Posterior cingulate gyrus (tissue), 11 donors: ENCODE results near the gene TPCN2.
A peak's percentile ranks its signal among the peaks of the same experiment; 100 is the strongest.

Source experiments
- DNase-seq, 10 donors: peaks; one replicate each; pipeline versions ENCODE4 v3.0.0 to v3.0.0-alpha.2; 2020 to 2021; ENCODE audit warnings: mixed read lengths in 3 of 10
- intact Hi-C: fragments of 100-400 bp; cut with DNase I; formaldehyde crosslinking; loops from one replicate; pipeline ENCODE4 v1.15.1; 2023

Gene TPCN2

DNA sequence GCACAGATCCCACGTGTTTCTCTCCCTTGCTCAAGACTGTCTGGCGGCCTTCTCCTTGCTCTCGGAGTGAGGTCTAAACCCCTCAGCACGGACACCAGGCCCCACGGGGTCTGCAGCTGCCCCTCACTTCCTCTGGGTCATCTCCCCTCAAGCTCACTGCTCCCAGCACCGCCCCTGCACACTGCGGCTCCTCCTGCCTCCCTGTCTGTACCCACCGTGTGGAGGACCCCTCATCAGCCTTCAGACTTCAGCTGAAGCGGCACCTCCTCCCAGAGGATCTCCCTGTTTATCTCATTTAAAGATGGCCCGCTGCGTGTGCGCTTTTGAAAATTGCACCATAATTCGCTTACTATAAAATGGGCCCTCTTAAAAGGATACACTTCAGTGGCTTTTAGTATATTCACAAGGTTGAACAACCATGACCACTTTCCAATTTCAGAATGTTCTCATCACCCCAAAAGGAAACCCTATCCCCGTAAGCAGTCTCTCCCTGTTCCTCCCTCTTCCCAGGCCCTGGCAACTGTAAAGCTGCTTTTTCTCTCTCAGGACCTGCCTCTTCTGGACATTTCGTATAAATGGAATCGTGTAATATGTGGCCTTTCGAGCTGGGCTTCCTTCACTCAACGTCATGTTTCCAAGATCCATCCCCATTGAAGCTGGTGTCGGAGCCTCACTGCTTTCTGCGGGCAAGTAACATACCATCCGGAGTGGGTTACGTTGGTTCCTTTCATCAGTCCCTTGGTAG, 14.4 kb upstream of the TPCN2 start:
- peak in 1 of 10 donors; percentile 55 for DNase-seq
- intact Hi-C loops, result no loop called here

DNA sequence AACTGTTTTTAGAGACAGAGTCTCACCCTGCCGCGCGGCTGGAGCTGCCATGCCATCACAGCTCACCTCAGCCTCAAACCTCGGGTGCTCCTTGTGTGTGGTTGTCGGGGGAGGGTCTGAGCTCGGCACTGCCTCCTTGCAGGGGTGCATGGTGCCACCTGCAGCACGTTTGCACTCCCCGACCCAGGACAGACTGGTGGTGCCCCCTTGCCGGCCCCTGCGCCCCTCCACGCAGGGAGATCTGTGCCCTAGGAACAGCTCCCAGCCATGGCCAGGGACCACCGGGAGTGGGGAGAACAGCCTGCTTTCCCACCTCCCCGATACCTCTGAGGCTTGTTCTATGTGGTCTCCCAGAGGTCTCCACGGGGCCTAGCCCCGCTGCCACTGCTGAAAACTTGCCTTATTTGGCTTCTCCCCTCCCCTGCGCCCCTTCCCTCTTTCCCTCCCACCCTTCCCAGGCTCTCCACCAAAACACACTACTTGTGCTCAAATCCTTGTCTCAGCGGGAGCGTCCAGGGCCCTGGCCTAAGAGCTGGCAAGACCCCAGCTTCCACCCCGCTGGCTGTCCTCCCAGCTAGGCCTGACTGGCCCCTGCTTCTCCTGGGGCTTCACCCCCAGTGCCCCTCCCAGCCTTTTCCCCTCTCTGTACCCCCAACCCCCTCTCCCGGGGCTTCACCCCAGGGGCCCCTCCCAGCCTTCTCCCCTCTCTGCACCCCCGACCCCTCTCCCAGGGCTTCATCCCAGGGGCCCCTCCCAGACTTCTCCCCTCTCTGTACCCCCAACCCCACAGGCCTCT, 13.4 kb upstream of the TPCN2 start:
- peak in 1 of 10 donors; percentile 70 for DNase-seq
- intact Hi-C loops, result no loop called here

DNA sequence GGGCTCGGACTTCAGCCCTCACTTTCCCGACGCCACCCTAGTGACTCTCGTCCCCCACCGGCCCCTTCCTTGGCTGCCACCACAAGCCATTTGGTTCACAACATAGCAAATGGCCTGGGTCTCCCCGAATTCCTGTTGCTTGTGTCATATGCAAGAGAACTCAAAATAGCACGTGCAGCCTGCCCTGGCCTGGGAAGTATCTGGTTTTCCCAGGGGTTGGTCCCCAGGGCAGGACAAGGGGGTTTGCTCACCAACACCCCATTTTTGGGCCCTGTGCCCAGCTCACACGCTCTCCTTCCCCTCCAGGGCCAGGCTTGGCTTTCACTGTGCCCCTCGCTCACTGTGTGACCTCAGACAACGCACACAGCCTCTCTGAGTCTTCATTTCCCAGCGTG, 12.8 kb upstream of the TPCN2 start:
- intact Hi-C loops, result no loop called here
- DNase-seq, result peak in 1 of 10 donors; percentile 67

DNA sequence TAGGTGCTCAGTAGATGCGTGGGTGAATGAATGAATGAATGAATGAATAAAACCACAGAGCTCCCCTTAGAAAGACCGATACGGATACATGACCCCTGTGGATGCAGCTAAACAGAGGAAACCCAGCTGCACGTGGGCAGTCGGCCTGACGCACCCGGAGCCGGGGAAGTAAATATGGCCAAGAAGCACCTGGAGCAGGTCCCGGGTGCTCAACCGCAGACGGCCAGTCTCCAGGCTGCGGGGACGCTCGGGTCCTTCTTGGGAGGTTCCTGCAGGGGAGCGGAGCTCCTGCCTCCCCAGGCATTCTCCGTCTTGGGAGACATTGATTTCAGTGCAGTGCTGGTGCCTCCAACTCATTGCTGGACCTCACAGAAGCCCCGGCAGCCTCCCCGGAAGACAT, 11.7 kb upstream of the TPCN2 start:
- intact Hi-C loops, result no loop called here
- DNase-seq, result no peak

DNA sequence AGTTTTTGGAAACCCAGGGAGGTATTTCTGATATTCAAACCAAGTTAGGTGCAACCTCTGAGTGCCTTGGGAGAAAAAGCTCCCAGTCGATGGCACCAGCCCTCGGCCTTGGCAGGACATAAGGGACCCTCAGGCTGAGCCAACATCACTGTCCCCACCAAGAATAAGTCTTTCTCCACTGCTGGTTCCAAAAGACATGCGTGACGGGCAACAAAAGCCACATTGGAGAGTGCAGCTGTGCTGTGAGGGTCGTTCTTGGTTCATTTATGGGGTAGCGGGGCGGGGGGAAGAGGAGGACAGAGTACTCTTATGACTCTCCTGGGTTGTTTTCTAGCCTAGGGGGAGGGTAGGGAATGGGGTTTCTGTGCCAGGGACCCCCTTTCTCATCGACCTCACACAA, 11.2 kb upstream of the TPCN2 start:
- intact Hi-C loops, result no loop called here
- DNase-seq, result peak in 1 of 10 donors; percentile 51

DNA sequence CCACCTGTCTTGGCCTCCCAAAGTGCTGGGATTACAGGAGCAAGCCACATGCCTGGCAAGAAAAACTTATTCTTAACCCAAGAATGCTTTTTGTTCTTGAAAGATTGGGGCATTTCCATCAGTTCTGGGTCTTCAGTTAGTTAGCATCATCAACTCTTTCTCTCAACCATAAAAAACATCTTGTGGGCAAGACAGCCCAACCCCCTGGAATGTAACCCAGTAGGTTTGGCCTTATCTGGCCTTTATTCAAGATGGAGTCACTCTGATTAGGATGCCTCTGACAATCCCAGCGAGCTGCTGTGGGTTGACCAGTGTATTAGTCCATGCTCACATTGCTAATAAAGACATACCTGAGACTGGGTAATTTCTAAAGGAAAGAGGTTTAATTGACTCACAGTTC, 9.2 kb upstream of the TPCN2 start:
- no peak for DNase-seq
- intact Hi-C loops, result no loop called here

DNA sequence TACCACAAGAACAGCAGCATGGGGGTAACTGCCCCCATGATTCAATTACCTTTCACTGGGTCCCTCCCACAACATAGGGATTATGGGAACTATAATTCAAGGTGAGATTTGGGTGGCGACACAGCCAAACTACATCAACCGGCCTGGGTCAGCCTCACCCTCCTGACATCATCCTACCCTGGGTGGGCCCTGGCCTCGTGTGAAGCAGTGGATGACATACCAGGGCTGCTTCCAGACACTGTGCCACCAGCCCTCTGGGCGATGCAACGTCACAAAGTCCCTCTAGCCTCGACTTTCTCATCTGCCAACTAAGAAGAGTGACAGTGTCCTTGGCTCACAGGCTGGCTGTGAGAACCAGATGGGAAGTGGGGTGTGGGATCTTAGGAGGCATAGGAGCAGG, 8.7 kb upstream of the TPCN2 start:
- intact Hi-C loops, result no loop called here

DNA sequence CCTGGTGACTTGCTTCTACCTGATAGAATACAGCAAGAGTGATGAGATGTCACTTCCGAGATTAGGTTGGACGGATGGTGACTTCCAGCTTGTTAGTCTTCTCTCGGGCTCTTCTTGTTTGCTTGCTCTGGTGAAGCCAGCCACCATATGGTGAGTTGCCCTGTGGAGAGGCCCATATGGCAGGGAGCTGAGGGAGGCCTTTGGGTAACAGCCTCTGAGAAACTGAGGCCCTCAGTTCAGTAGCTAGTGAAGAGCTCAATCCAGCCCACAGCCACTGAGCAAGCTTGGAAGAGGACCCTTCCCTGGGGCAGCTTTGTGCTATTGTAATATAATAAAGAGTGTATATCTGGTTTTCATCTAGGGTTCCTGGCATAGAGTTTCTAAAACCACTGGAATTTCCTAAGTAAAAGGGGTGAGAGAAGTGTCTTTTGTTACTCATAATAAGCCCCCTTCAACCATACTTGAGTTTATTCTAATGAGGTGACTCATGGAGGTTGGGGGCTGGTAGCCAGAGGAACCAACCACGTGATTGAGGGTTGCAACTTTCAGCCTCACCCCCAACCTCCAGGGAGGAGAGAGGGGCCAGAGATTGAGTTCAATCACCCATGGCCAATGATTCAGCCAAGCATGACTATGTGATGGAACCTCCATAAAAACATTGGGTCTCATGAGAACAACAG, 8.0 kb upstream of the TPCN2 start:
- no peak for DNase-seq
- intact Hi-C loops, result no loop called here

More for the DNA sequence above, 8.7 kb upstream of the TPCN2 start:
- no peak for DNase-seq

DNA sequence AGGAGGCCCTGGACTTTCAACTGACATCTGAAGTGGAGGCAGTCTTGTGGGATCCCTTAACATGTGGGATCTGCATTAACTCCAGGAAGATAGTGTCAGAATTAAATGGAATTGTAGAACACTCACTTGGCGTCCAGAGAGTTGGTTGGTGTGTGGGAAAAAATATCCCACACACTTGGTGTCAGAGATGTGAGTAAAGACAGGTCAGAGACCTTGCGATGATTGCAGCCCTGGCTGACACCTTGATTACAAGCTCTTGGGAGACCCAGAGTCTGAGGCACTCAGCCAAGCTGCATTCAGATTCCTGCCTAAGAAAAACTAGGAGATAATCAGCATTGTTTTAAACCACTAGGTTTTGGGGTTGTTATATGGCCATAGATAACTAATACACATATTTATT, 7.2 kb upstream of the TPCN2 start:
- intact Hi-C loops, result no loop called here

DNA sequence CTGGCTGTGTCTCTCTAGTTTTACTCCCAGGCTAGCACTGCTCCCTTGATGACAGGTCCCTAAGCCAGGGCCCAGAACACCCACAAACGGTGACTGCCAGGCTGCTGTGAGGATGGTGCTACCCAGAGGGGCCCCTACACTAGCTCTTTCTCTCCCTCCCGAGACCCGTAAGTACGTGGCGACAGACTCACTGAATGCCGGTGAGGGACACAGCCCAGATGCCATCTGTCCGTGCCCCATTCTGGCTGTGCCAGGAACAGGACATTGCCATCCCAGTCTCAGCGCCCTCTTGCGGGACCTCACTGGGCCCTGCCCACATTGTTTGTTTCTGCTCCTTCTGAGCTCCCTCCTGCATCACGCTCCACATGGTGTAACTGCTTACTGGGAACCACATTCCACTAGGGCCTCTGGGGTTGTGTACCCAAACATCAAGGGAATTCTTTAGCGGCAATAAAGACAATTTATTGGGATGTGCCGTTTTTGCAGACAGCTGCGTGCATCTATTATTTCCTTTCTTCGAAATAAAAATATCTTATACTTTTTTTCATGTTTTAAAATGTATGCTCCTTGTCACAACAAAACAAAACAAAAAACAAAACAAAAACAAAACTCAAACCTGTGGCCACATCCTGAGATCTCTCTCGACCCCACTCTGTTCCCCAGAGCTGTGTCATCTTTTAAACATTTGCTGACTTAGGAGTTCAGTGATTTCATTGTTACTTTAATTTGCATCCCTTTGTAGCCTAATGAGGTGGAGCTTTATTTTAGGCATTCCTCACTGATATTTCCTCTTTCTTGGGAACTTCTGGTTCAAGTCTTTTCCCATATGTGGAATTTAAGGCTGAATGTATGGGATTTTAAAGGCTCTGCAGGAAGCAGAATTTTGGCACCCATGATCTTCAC, 4.4 kb upstream of the TPCN2 start:
- peak; percentile 35 to 95 (median 74) for DNase-seq
- intact Hi-C loops, result no loop called here

More for the DNA sequence above, 7.2 kb upstream of the TPCN2 start:
- DNase-seq, result peak in 1 of 10 donors; percentile 1

DNA sequence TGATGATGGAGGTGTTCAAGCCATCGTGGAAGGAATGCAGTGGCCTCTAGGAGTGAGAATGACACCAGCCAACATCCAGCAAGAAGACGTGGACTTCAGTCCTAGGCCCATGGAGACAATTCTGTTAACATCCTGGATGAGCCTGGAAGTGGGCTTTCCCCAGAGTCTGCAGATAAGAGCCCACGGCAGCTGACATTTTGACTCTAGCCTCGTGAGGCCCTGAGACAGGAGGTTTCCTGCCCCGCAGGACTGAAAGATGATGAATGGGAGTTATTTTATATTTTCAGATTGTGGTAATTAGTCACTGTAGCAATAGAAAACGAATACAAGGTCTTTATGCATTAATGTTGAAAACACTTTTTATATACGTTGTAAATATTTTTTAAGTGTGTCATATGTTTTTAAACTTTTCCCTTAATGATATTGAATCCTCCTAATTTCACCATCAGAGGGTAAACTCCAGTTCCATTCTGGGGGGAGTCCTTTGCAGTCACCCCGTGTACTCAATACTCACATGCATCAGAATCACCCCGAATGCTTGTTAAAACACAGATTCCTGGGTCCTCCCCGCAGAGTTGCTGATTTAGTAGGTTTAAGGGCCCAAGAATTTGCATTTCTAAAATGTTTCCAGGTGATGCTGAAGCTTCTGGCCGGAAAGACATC, 570 bp upstream of the TPCN2 start:
- DNase-seq, result peak in 1 of 10 donors; percentile 20

DNA sequence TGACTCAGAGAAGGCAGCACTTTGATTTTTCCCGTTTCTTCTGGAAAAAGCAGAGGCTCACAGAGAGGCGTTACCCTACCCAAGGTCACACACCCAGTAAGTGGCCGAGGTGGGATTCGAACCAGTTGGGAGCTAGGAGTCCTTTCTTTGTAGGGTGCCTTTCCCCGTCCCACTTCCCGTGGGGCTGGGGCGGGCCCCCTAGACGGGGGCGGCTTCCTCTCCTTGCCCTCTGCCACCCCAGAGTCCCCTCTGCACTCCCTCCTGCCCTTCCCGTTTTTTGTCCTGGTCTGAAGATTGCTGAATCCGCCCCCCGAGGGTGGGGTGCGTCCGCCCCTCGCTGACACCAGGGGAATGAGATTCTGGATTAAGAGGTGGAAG, 747 bp downstream of the TPCN2 start:
- intact Hi-C loops, result no loop called here
- DNase-seq, result peak in 1 of 10 donors; percentile 81

More for the DNA sequence above, 570 bp upstream of the TPCN2 start:
- intact Hi-C loops, result no loop called here

DNA sequence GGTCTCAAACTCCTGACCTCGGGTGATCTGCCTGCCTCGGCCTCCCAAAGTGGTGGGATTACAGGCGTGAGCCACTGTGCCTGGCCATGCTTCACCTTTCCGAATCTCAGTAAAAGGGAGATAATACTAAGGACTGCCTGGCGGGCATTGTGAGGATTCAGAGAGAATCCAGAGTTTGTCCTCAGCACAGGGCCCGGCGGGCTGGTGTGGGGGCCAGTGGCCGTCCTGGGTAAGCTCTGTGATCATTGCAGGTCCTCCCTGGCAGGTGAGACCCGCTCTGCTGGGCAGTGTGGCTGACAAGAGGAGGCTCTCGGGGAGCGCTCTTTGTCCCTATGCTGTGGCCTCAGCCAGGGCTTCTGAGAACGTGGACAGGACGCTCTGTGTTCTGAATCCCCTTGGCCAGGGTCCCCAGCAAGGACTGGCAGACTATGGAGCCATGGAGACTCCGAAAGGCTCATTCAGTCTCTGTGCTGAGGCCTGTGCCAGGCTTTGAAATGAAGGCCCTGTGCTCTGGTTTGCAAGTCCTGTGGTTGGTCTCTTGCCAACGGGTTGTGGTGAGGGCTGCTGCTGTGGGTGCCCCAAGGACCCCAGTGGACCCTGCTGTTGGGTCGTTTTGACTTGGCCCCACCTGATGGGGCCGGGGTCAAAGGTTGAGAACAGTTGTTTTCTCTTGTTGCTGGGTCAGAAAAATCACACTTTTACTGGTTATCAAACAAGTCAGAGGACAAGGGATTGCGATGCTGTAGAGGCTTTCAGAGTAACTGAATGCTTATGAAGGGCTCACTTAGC, 2.1 kb downstream of the TPCN2 start:
- intact Hi-C loops, result no loop called here
- peak in 4 of 10 donors; percentile 30 to 87 (median 59) for DNase-seq

DNA sequence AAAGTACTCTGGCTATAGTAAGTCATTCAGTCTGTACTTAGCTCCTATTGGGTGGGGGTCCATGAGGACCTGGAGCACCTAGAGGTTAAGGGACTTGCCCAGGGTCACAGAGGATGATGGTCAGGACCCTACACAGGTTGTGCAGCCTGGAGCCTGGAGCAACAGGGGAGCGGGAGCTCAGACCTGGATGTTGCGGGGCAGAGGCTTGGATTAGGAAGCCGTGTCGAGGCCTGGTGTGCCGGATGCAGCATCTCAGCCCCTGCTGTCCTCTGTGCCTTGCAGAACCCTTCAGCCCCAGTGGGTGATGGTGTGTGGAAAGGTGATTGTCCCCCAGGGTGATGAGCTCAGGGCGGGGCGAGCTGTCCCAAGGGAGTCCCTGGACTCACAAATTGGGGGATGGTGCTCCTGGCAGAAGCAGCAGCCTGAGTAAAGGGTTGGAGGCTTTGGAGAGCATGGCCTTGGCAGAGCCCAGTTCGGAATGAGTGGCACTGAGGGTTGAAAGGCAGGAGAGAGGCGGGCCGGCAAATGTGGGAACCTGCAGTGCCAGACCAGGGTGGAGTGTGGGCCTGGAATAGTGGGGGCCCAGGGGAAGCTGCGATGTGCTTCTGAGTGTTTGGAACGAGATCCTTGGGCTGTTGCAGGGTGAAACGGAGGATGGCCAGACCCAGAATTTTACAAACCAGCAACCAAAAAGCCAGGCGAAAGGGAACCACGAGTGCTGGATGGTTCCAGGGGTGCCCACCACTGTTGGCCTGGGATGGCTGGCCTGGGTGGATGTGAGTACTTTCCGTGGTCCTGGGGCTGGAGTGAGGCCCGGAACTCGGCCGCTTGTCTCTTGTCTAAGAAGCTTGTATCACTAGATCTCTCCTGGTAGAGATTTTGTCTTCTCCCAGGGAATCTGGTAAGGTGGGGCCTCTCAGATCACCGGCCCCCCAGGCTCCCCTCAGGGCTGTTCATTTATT, 2.9 kb downstream of the TPCN2 start:
- intact Hi-C loops, result no loop called here
- DNase-seq, result peak in 3 of 10 donors; percentile 62 to 81 (median 70)

DNA sequence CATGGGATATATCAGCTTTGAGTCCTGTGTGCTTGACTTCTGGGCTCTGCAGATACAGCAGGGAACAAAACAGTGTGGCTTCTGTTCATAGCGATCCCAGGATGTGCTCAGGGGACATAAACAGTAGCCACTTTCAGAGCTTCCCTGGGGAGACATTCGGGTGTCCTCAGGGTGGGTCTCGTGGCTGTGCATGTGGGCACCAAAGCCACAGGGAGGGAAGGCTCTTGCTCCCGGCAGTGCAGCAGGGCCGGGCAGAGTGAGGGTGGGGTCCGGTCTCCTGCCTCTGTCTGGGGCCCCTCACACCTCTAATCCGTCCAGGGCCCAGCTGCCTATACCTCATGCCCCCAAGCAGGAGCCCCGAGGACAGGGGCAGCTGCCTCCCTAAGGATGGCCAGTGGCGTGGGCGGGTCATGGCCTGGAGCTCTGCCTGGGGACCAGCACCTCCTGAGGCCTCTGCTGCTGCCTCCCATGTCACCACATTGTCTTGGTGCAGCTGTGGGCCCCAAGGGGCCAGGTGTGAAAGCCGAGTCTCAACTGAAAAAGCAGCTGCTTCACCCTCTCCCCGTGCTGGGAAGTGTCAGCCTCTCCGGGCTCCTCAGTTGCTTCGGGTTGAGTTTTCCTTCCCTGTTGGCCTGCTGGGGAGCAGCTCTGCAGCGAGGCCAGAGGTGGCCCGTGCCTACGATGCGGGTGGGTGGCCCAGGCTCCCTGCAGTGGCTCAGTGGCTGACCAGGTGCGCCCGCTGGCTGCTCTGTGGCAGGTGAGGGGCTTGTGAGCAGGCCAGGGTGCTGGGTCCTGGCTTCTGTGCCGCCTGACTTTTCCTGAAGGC, 3.8 kb downstream of the TPCN2 start:
- DNase-seq, result peak in 2 of 10 donors; percentile 82 to 84
- intact Hi-C loops, result no loop called here

DNA sequence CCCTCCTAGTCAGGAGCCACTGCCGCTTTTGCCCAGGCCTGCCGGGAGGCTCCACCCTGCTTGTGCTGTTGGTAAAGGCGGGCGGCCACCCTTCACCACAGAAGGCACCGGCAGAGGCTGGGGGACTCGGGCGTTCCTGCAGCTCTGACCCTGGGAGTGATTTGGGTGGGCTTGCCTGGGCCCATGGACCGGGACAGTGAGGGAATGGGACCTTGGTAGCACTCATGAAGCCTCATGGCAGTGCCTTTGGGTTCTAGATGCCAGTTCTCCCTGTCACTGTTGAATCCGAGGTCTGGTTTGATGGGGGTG, 4.4 kb downstream of the TPCN2 start:
- peak in 1 of 10 donors; percentile 78 for DNase-seq
- intact Hi-C loops, result no loop called here
